GM12878 (cell line): ENCODE data around the gene EHD1. TPM values are rescaled to one million over a fixed set of nuclear protein-coding genes. Genes with fewer than 3 reads are reported as not detected.

ENCODE experiments used
- CHD1 ChIP-seq: IDR thresholded peaks from 2 replicates; pipeline ENCODE4 v1.6.1; 2012; ENCODE audit warnings: low read depth, low read length, improper control_type of control experiment
- CHD2 ChIP-seq: IDR thresholded peaks from 2 replicates; pipeline ENCODE4 v1.6.1; 2011; ENCODE audit warnings: low read depth, low read length, improper control_type of control experiment, borderline replicate concordance
- CHD4 ChIP-seq: fragments of 200-600 bp; sonication (generic); IDR thresholded peaks from 2 replicates; pipeline ENCODE4 v1.6.1; 2016; ENCODE audit warnings: mild to moderate bottlenecking
- CUX1 ChIP-seq: IDR thresholded peaks from 2 replicates; pipeline ENCODE4 v1.6.1; 2012; ENCODE audit warnings: improper control_type of control experiment, low read depth, low read length; ENCODE audit not compliant: insufficient replicate concordance
- EED ChIP-seq: sonication (generic); IDR thresholded peaks from 2 replicates; pipeline ENCODE4 v1.6.1; 2016; ENCODE audit warnings: antibody characterized with exemption, low read depth
- ETV6 ChIP-seq, 2 experiments: fragments of 450-650 bp in 1 of 2; IDR thresholded peaks in 1 of 2; conservative IDR thresholded peaks in 1 of 2; 2 replicates each; pipeline ENCODE4 v1.6.1; 2014; ENCODE audit warnings: antibody characterized with exemption in 1 of 2, borderline replicate concordance in 1 of 2, low read depth in 1 of 2, mild to moderate bottlenecking in 1 of 2, moderate library complexity in 1 of 2
- HCFC1 ChIP-seq: fragments of 150-350 bp; IDR thresholded peaks from 2 replicates; pipeline ENCODE4 v1.6.1; 2014; ENCODE audit warnings: low read length
- NKRF ChIP-seq: fragments of 450-650 bp; conservative IDR thresholded peaks from 2 replicates; pipeline ENCODE4 v1.6.1; 2017; ENCODE audit warnings: mild to moderate bottlenecking, moderate library complexity
- PAX5 ChIP-seq: IDR thresholded peaks from 2 replicates; pipeline ENCODE4 v1.6.1; 2011; ENCODE audit warnings: low read depth, low read length, borderline replicate concordance
- POLR2A ChIP-seq: IDR thresholded peaks from 2 replicates; pipeline ENCODE4 v1.6.1; 2011; ENCODE audit warnings: low read depth, mild to moderate bottlenecking, low read length
- POLR2AphosphoS5 ChIP-seq: IDR thresholded peaks from 2 replicates; pipeline ENCODE4 v1.6.1; 2011; ENCODE audit warnings: mild to moderate bottlenecking, low read length, inconsistent platforms
- STAT1 ChIP-seq: fragments of 450-650 bp; conservative IDR thresholded peaks from 2 replicates; pipeline ENCODE4 v1.6.1; 2014; ENCODE audit warnings: antibody characterized with exemption, mild to moderate bottlenecking
- ZBTB11 ChIP-seq: fragments of 450-650 bp; formaldehyde crosslinking; IDR thresholded peaks from 2 replicates; pipeline ENCODE4 v1.5.0; 2022; ENCODE audit warnings: mild to moderate bottlenecking, missing genetic modification characterization
- polyA plus RNA-seq, 11 experiments: library from polyadenylated mRNA; depleted of rRNA in 4 of 11; unstranded in 6 of 11; stranded (reverse) in 5 of 11; fragments of >200 nt; fragmentation: Nextera tagmentation in 4 of 11; fragmentation: Illumina TruSeq in 1 of 11; extraction: Ambion mirVana in 4 of 11; extraction: Trizol in 1 of 11; gene quantifications; 1 replicate in 1 of 11; 2 replicates in 10 of 11; pipeline versions ENCODE4 v1.2.1 to v1.2.3, GENCODE V29; 2011 to 2016; ENCODE audit warnings: inconsistent platforms in 2 of 11, missing spikeins in 2 of 11, low read depth in 1 of 11
- total RNA-seq, 4 experiments: library from RNA; depleted of rRNA in 3 of 4; stranded (reverse); fragments of >200 nt in 3 of 4; fragmentation: Illumina TruSeq in 1 of 4; extraction: Trizol in 1 of 4; gene quantifications; 2 replicates each; pipeline versions ENCODE4 v1.2.1 to v1.2.3, GENCODE V29; 2013 to 2021

Gene EHD1
- total and polyA plus RNA-seq, 10 of the 15 experiments (the other 5 are each of a cell fraction or from before 2014, with no cell fraction given), result 1.0 to 165 (median 66.5) TPM

GRCh38 chr11:64870176-64870892 is 8.1 kb downstream of the EHD1 start (continued):
- no peak for TF ChIP-seq EED
- no peak for TF ChIP-seq PAX5
- TF ChIP-seq HCFC1, result no peak
- TF ChIP-seq CHD1, result no peak
- TF ChIP-seq STAT1, result no peak
- TF ChIP-seq CHD4, result no peak
- no peak for TF ChIP-seq ETV6 (conservative IDR thresholded peaks at IDR 0.05 in 1 of 2, IDR thresholded peaks at IDR 0.05 in 1 of 2; ENCODE audit: borderline replicate concordance in 1 of 2, low read depth in 1 of 2)
- TF ChIP-seq CHD2, result no peak
- no peak for TF ChIP-seq CUX1
- peak; percentile 13 for TF ChIP-seq POLR2A
- TF ChIP-seq ZBTB11 (CRISPR knock-in tag), result no peak
- 0 out of 2 replicates have a peak, but pooled peaks have one; percentile 24 for TF ChIP-seq NKRF
- TF ChIP-seq POLR2AphosphoS5, result peak; percentile 43; the same call in 1 of the 2 replicates
